HCT116 (cell line): ENCODE measurements around the gene PTPN1. TPM values are rescaled to one million over a fixed set of nuclear protein-coding genes. Genes with fewer than 3 reads are reported as not detected.
A peak's percentile ranks its signal among the peaks of the same experiment; 100 is the strongest.

ENCODE experiments used
- ATAC-seq: fragments of 200-7000 bp; cut with Tn5 transposase; 2 replicates; pipeline ENCODE4 v1.9.1; 2020; ENCODE audit warnings: mild to moderate bottlenecking, moderate library complexity
- BruUV-seq: library from RNA; stranded (reverse); fragments of 400-500 nt; replicated peaks from 2 replicates; lab custom pipeline; 2021; lab: Mats Ljungman, UMichigan
- CTCF ChIA-PET: fragments of 300-600 bp; sonication (Branson Sonifier 250); formaldehyde crosslinking; loops from one replicate; lab custom pipeline; 2021; ENCODE audit warnings: antibody characterized with exemption; lab: Charles Lee
- POLR2A ChIA-PET: fragments of 300-600, 350-600 bp; sonication (Branson Sonifier 250); formaldehyde crosslinking; loops from one replicate; lab custom pipeline; 2021; ENCODE audit warnings: antibody characterized with exemption; lab: Charles Lee
- RAD21 ChIA-PET, 2 experiments: fragments of 300-600 bp; sonication (Branson Sonifier 250); formaldehyde crosslinking; loops; one replicate each; lab custom pipeline; 2023; ENCODE audit warnings: low total read pairs in 2 of 2; ENCODE audit not compliant: uncharacterized antibody in 2 of 2, unreplicated experiment in 2 of 2, low non-redundant PET in 1 of 2; lab: Charles Lee
- DNase-seq: peaks from one replicate; pipeline ENCODE4 v3.0.0-alpha.2; 2010; ENCODE audit warnings: low read depth, low spot score
- H2AFZ ChIP-seq: fragments of 200-600 bp; shearing (Covaris generic), sonication (generic); 2 replicates; pipeline ENCODE4 v1.6.1; 2017; ENCODE audit warnings: low read depth, mixed run types, mixed read lengths, antibody characterized with exemption, low read length; ENCODE audit not compliant: poor library complexity, severe bottlenecking
- H3K27ac ChIP-seq: 2 replicates; pipeline ENCODE4 v1.5.1; 2012; ENCODE audit warnings: low read depth, low read length
- H3K27me3 ChIP-seq: fragments of 200-600 bp; sonication (generic); 2 replicates; pipeline ENCODE4 v1.6.1; 2016; ENCODE audit warnings: mixed run types, low read length, mixed read lengths; ENCODE audit not compliant: insufficient read depth
- H3K36me3 ChIP-seq, 2 experiments: fragments of 200-500 bp in 1 of 2; fragments of 200-600 bp in 1 of 2; sonication (Bioruptor generic) in 1 of 2; sonication (generic) in 1 of 2; 2 replicates each; pipeline versions ENCODE4 v1.5.1 to v1.6.1; 2014 to 2016; ENCODE audit warnings: low read length in 2 of 2, inconsistent platforms in 1 of 2, mixed read lengths in 1 of 2, mixed run types in 1 of 2; ENCODE audit not compliant: insufficient read depth in 2 of 2, control insufficient read depth in 1 of 2
- H3K4me1 ChIP-seq, 2 experiments: fragments of 200-600 bp in 1 of 2; sonication (generic) in 1 of 2; 2 replicates each; pipeline versions ENCODE4 v1.5.1 to v1.6.1; 2012 to 2017; ENCODE audit warnings: low read length in 2 of 2, inconsistent platforms in 1 of 2, mild to moderate bottlenecking in 1 of 2, mixed read lengths in 1 of 2, mixed run types in 1 of 2, moderate library complexity in 1 of 2; ENCODE audit not compliant: insufficient read depth in 2 of 2, control insufficient read depth in 1 of 2
- H3K4me2 ChIP-seq: fragments of 200-600 bp; sonication (generic); 2 replicates; pipeline ENCODE4 v1.6.1; 2017; ENCODE audit warnings: mixed run types, low read length, mixed read lengths
- H3K4me3 ChIP-seq, 2 experiments: fragments of 200-600 bp in 1 of 2; sonication (generic) in 1 of 2; replicated peaks in 1 of 2; 2 replicates each; pipeline ENCODE4 v1.5.1; 2011 to 2016; ENCODE audit warnings: low read length in 2 of 2, control low read depth in 1 of 2, low read depth in 1 of 2, mild to moderate bottlenecking in 1 of 2, mixed read lengths in 1 of 2, mixed run types in 1 of 2
- H3K79me2 ChIP-seq: fragments of 200-600 bp; sonication (generic); 2 replicates; pipeline ENCODE4 v1.6.1; 2017; ENCODE audit warnings: mild to moderate bottlenecking, mixed run types, low read length, moderate library complexity, mixed read lengths; ENCODE audit not compliant: insufficient read depth
- H3K9ac ChIP-seq: fragments of 200-600 bp; sonication (generic); 2 replicates; pipeline ENCODE4 v1.6.1; 2016; ENCODE audit warnings: low read length, mixed read lengths
- H3K9me2 ChIP-seq: fragments of 200-600 bp; sonication (generic), shearing (Covaris generic); 2 replicates; pipeline ENCODE4 v1.6.1; 2017; ENCODE audit warnings: mixed run types, mild to moderate bottlenecking, moderate library complexity; ENCODE audit not compliant: insufficient read depth
- H3K9me3 ChIP-seq, 2 experiments: fragments of 200-500 bp in 1 of 2; fragments of 200-600 bp in 1 of 2; sonication (Bioruptor generic) in 1 of 2; sonication (generic) in 1 of 2; 2 replicates each; pipeline ENCODE4 v1.6.1; 2014 to 2017; ENCODE audit warnings: low read length in 2 of 2, mixed read lengths in 2 of 2, inconsistent platforms in 1 of 2, low read depth in 1 of 2, mild to moderate bottlenecking in 1 of 2, mixed run types in 1 of 2, moderate library complexity in 1 of 2; ENCODE audit not compliant: control insufficient read depth in 1 of 2, insufficient read depth in 1 of 2
- H4K20me1 ChIP-seq: fragments of 200-600 bp; sonication (generic), shearing (Covaris generic); 2 replicates; pipeline ENCODE4 v1.6.1; 2017; ENCODE audit warnings: mixed run types, mild to moderate bottlenecking, moderate library complexity; ENCODE audit not compliant: insufficient read depth
- ATF3 ChIP-seq: IDR thresholded peaks from 2 replicates; pipeline ENCODE4 v1.6.1; 2012
- CEBPB ChIP-seq: IDR thresholded peaks from 2 replicates; pipeline ENCODE4 v1.6.1; 2012; ENCODE audit warnings: low read depth
- CTCF ChIP-seq, 3 experiments: fragments of 200-600 bp in 1 of 3; sonication (generic) in 1 of 3; IDR thresholded peaks in 2 of 3; conservative IDR thresholded peaks in 1 of 3; 2 replicates each; pipeline ENCODE4 v1.5.1; 2012 to 2017; ENCODE audit warnings: low read depth in 2 of 3, low read length in 2 of 3, antibody characterized with exemption in 1 of 3, borderline replicate concordance in 1 of 3, control low read depth in 1 of 3, mild to moderate bottlenecking in 1 of 3, mixed read lengths in 1 of 3, mixed run types in 1 of 3, moderate library complexity in 1 of 3; ENCODE audit not compliant: insufficient read depth in 1 of 3
- EZH2 ChIP-seq: fragments of 200-600 bp; sonication (generic); IDR thresholded peaks from 2 replicates; pipeline ENCODE4 v1.6.1; 2017; ENCODE audit warnings: antibody characterized with exemption, mixed run types
- FOSL1 ChIP-seq: IDR thresholded peaks from 2 replicates; pipeline ENCODE4 v1.6.1; 2012; ENCODE audit warnings: low read depth
- JUND ChIP-seq: IDR thresholded peaks from 2 replicates; pipeline ENCODE4 v1.6.1; 2012
- REST ChIP-seq: IDR thresholded peaks from 2 replicates; pipeline ENCODE4 v1.6.1; 2012; ENCODE audit warnings: low read depth
- YY1 ChIP-seq: IDR thresholded peaks from 2 replicates; pipeline ENCODE4 v1.6.1; 2011; ENCODE audit warnings: low read length, low read depth, moderate library complexity, mild to moderate bottlenecking; ENCODE audit not compliant: insufficient replicate concordance; ENCODE audit errors: extremely low read depth
- ZNF274 ChIP-seq: fragments of 200-500 bp; sonication (Bioruptor generic); IDR thresholded peaks from 2 replicates; pipeline ENCODE4 v1.6.1; 2014; ENCODE audit warnings: mild to moderate bottlenecking, low read depth, low read length, inconsistent platforms
- intact Hi-C: fragments of 100-400 bp; cut with micrococcal nuclease; formaldehyde crosslinking; loops from 2 replicates; pipeline ENCODE4 v1.10.0; 2022
- total RNA-seq: library from RNA; stranded (reverse); gene quantifications from one replicate; pipeline ENCODE4 v1.2.1, GENCODE V29; 2021; ENCODE audit not compliant: unreplicated experiment

PTPN1 gene
- total RNA-seq, 1 experiment from 2014 or later, result 47.5 TPM

- H3K4me2 ChIP-seq, result peak overlapping the region; percentile 10; the same call in 1 of the 2 replicates
- H4K20me1 ChIP-seq, result peaks cover 8% of the 10 kb centered on the region
- H2AFZ ChIP-seq, result no peak overlapping the region
- H3K79me2 ChIP-seq, result peaks cover 99% of the 10 kb centered on the region
- no peaks in the 10 kb centered on the region for H3K9me2 ChIP-seq
- no peak overlapping the region for H3K4me3 ChIP-seq
- POLR2A ChIA-PET, result interaction anchor here (1.4 kb wide), 1 partner anchor 16 kb away, joined by 3 read pairs; no protein-coding TSS in a partner anchor
- ATAC-seq, result no peak
- no peak overlapping the region for H3K27ac ChIP-seq
- TF ChIP-seq CEBPB (no peak), JUND (no peak), FOSL1 (no peak), EZH2 (no peak), ZNF274 (no peak)
- CTCF ChIA-PET, result interaction anchor here (1.0 kb wide), 1 partner anchor 14 kb away, joined by 3 read pairs; no protein-coding TSS in a partner anchor
- RAD21 ChIA-PET, result no interaction called here
- no peaks in the 10 kb centered on the region for H3K9me3 ChIP-seq
- DNase-seq, result no peak
- no peaks in the 10 kb centered on the region for H3K27me3 ChIP-seq
- H3K36me3 ChIP-seq, result no peaks in the 10 kb centered on the region
- no TSS peak for BruUV-seq
- intact Hi-C loops, result no loop called here
- no peak overlapping the region for H3K9ac ChIP-seq
- H3K4me1 ChIP-seq, result peaks cover 23 to 73% of the 10 kb centered on the region in 2 experiments
Measured at GRCh38 chr20:50525681-50526080, 15.5 kb downstream of the PTPN1 start.

- H3K36me3 ChIP-seq, result no peaks in the 10 kb centered on the region
- intact Hi-C loops, result no loop called here
- 0 out of 2 replicates have a peak overlapping the region, but pooled peaks have one; percentile 19 for H3K4me2 ChIP-seq
- H3K4me1 ChIP-seq, result peaks cover 23 to 71% of the 10 kb centered on the region in 2 experiments
- peaks cover 98% of the 10 kb centered on the region for H3K79me2 ChIP-seq
- H3K9me2 ChIP-seq, result no peaks in the 10 kb centered on the region
- H3K27me3 ChIP-seq, result no peaks in the 10 kb centered on the region
- RAD21 ChIA-PET, result no interaction called here
- H3K9ac ChIP-seq, result no peak overlapping the region
- no peak overlapping the region for H3K27ac ChIP-seq
- H2AFZ ChIP-seq, result no peak overlapping the region
- H3K9me3 ChIP-seq, result no peaks in the 10 kb centered on the region
- no peak overlapping the region for H3K4me3 ChIP-seq
- no TSS peak for BruUV-seq
- CTCF ChIA-PET, result no interaction called here
- H4K20me1 ChIP-seq, result peaks cover 7% of the 10 kb centered on the region; the same call in 1 of the 2 replicates
- POLR2A ChIA-PET, result interaction anchor here (1.4 kb wide), 1 partner anchor 15 kb away, joined by 3 read pairs; no protein-coding TSS in a partner anchor
- no peak; the same call in 1 of the 2 replicates for ATAC-seq
- TF ChIP-seq REST (no peak), ATF3 (no peak), CTCF (IDR thresholded peaks at IDR 0.05 in 2 of 3, conservative IDR thresholded peaks at IDR 0.05 in 1 of 3; ENCODE audit: borderline replicate concordance in 1 of 3, insufficient read depth in 1 of 3, low read depth in 2 of 3, low read length in 2 of 3) (no peak), FOSL1 (no peak), YY1 (no peak), JUND (no peak)
- DNase-seq, result no peak
Measured at GRCh38 chr20:50526403-50526989, 16.3 kb downstream of the PTPN1 start.
